ENCODE measurements around the gene THPO. TPM values are rescaled to one million over a fixed set of nuclear protein-coding genes. Genes with fewer than 3 reads are reported as not detected.

THPO gene
- total and polyA plus RNA-seq, 2 donors (not counting 3 experiments of a cell fraction or from before 2014, with no cell fraction given): 0.08 TPM; not detected in 1

GRCh38 chr3:184361532-184361931 lies 16.5 kb downstream of the THPO start, which contains the start of the genes CLCN2 and POLR2H:
CLCN2 (minus strand) TSS chr3:184361605; CDS start chr3:184361479, 126 bp downstream.
POLR2H (plus strand) TSS chr3:184361710; CDS start chr3:184363493, 1,783 bp downstream.
- intact Hi-C loops (cut with micrococcal nuclease) (no loop called here), dilution Hi-C loops (cut with MboI; ENCODE audit: extremely low pct_ligation_motif_present, low sequenced_read_pairs) (no loop called here)
- peak within 1 kb of the TSS; percentile 32 for H2AFZ ChIP-seq (ENCODE audit: low read depth, low read length)
- peak within 1 kb of the TSS; percentile 90 for H3K9ac ChIP-seq (replicated peaks; ENCODE audit: extremely low read depth, insufficient read depth, low read length)
- POLR2A ChIA-PET: interaction anchor here (0.8 kb wide), 1 partner anchor 46 kb away, joined by 3 read pairs; no protein-coding TSS in a partner anchor
- H3K9me1 ChIP-seq (replicated peaks; ENCODE audit: control insufficient read depth, extremely low read depth, insufficient read depth, low read length): no peaks in the 10 kb centered on the region
- H3K27me3 ChIP-seq (ENCODE audit: control insufficient read depth in 2 of 2, insufficient read depth in 2 of 2, low read length in 2 of 2): no peaks in the 10 kb centered on the region
- peak; percentile 55 for DNase-seq (ENCODE audit: low read depth, low spot score)
- H3K4me1 ChIP-seq (ENCODE audit: control insufficient read depth, extremely low read depth, insufficient read depth, low read length): peaks cover 14% of the 10 kb centered on the region
- H3K36me3 ChIP-seq (ENCODE audit: control insufficient read depth in 2 of 2, extremely low read depth in 1 of 2, insufficient read depth in 2 of 2, low read length in 2 of 2): peaks cover under 1 to 6% of the 10 kb centered on the region in 2 experiments
- peak within 1 kb of the TSS; percentile 86 for H3K27ac ChIP-seq (ENCODE audit: insufficient read depth, low read depth, low read length)
- peak within 1 kb of the TSS; percentile 40 for H3K4me2 ChIP-seq (ENCODE audit: insufficient read depth, low read length)
- FAIRE-seq: peak; percentile 44
- BruUV-seq (replicated peaks): no TSS peak
- H3K4me3 ChIP-seq (replicated peaks in 1 of 3; ENCODE audit: insufficient read depth in 1 of 3, low read depth in 1 of 3, low read length in 3 of 3): peak within 1 kb of the TSS; percentile 38 to 87 (median 59)
- no peaks in the 10 kb centered on the region for H3K9me3 ChIP-seq (replicated peaks; ENCODE audit: control insufficient read depth, insufficient read depth, low read length)
- no peak for TF ChIP-seq JUN (IDR thresholded peaks at IDR 0.05; ENCODE audit: borderline replicate concordance, insufficient read depth, insufficient read length, low read depth)
- peak; percentile 60 for TF ChIP-seq POLR2AphosphoS5 (IDR thresholded peaks at IDR 0.05; ENCODE audit: insufficient read depth, low read depth, low read length)
- peaks cover 21% of the 10 kb centered on the region for H3K79me2 ChIP-seq (ENCODE audit: control insufficient read depth, insufficient read depth, low read length)
- CTCF ChIA-PET: interaction anchor here (0.8 to 2.9 kb wide), 12 partner anchors 8 to 179 kb away, joined by 3 to 17 read pairs (median 4); no protein-coding TSS in a partner anchor
- no peaks in the 10 kb centered on the region for H4K20me1 ChIP-seq (replicated peaks; ENCODE audit: control insufficient read depth, extremely low read depth, insufficient read depth, low read length)

DNA sequence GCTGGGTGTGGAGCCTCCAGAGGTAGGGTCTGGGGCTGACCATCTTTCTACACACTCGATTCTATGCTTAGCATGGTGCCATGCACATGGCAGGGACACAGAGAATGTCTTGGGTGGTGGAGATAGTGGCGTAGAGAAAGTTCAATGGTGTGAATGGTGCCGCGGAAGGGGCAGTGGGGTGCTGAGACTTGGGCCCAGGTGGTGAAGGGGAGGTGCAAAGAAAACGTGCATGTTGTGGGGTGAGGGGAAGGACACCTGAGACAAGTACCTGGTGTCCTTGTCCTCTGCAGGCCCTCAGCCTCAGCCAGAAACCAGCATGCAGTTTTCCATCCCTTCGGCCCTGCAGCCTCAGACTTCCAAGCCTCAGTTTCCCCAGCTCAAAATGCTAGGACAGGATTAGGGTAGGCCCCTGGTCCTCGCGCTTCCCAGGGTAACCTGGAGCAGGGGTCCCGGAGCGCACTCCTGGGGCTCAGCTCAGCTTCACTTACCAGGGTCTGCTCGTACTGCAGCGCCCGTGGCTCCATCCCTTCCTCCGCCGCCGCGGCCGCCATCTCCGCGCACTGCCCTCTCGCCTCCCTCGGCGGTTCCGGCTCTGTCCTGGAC lies 17.0 kb downstream of the THPO start:
- dilution Hi-C loops (cut with MboI; ENCODE audit: extremely low pct_ligation_motif_present, low sequenced_read_pairs) (no loop called here), intact Hi-C loops (cut with micrococcal nuclease) (no loop called here)
- no peaks in the 10 kb centered on the region for H4K20me1 ChIP-seq (replicated peaks; ENCODE audit: control insufficient read depth, extremely low read depth, insufficient read depth, low read length)
- FAIRE-seq (peak; percentile 37), DNase-seq (ENCODE audit: low read depth, low spot score) (peak; percentile 18)
- H3K36me3 ChIP-seq (ENCODE audit: control insufficient read depth in 2 of 2, extremely low read depth in 1 of 2, insufficient read depth in 2 of 2, low read length in 2 of 2): peaks cover 0 to 6% of the 10 kb centered on the region in 2 experiments
- H2AFZ ChIP-seq (ENCODE audit: low read depth, low read length): peak overlapping the region; percentile 32
- H3K27ac ChIP-seq (ENCODE audit: insufficient read depth, low read depth, low read length): no peak overlapping the region
- H3K9me1 ChIP-seq (replicated peaks; ENCODE audit: control insufficient read depth, extremely low read depth, insufficient read depth, low read length): no peaks in the 10 kb centered on the region
- peak overlapping the region; percentile 18 for H3K9ac ChIP-seq (replicated peaks; ENCODE audit: extremely low read depth, insufficient read depth, low read length)
- ChIA-PET POLR2A (no interaction called here), CTCF (interaction anchor here (1.2 to 2.9 kb wide), 7 partner anchors 11 to 180 kb away, joined by 3 to 17 read pairs (median 4); no protein-coding TSS in a partner anchor)
- peaks cover 14% of the 10 kb centered on the region for H3K4me1 ChIP-seq (ENCODE audit: control insufficient read depth, extremely low read depth, insufficient read depth, low read length)
- BruUV-seq (replicated peaks): no TSS peak
- no peaks in the 10 kb centered on the region for H3K27me3 ChIP-seq (ENCODE audit: control insufficient read depth in 2 of 2, insufficient read depth in 2 of 2, low read length in 2 of 2)
- TF ChIP-seq POLR2AphosphoS5 (IDR thresholded peaks at IDR 0.05; ENCODE audit: insufficient read depth, low read depth, low read length): no peak
- TF ChIP-seq CTCF (IDR thresholded peaks at IDR 0.05; ENCODE audit: extremely low read depth in 1 of 2, insufficient read depth in 1 of 2, low read depth in 1 of 2, low read length in 2 of 2): no peak
- TF ChIP-seq JUN (IDR thresholded peaks at IDR 0.05; ENCODE audit: borderline replicate concordance, insufficient read depth, insufficient read length, low read depth): no peak
- TF ChIP-seq POLR2A (IDR thresholded peaks at IDR 0.05; ENCODE audit: low read depth, low read length): no peak
- TF ChIP-seq EZH2 (IDR thresholded peaks at IDR 0.05; ENCODE audit: borderline replicate concordance, low read depth, low read length, severe bottlenecking): no peak
- no peak for TF ChIP-seq FOS (IDR thresholded peaks at IDR 0.05; ENCODE audit: borderline replicate concordance, insufficient read depth, low read length)
- TF ChIP-seq GATA2 (IDR thresholded peaks at IDR 0.05; ENCODE audit: insufficient read depth, insufficient read length, low read depth, low read length): no peak
- TF ChIP-seq MAX (IDR thresholded peaks at IDR 0.05; ENCODE audit: insufficient read depth, insufficient read length): no peak
- TF ChIP-seq MYC (IDR thresholded peaks at IDR 0.05; ENCODE audit: low read depth, low read length): no peak
- H3K79me2 ChIP-seq (ENCODE audit: control insufficient read depth, insufficient read depth, low read length): peaks cover 21% of the 10 kb centered on the region
- peak overlapping the region; percentile 3 to 87 (median 59) for H3K4me3 ChIP-seq (replicated peaks in 1 of 3; ENCODE audit: insufficient read depth in 1 of 3, low read depth in 1 of 3, low read length in 3 of 3)
- H3K9me3 ChIP-seq (replicated peaks; ENCODE audit: control insufficient read depth, insufficient read depth, low read length): no peaks in the 10 kb centered on the region
- peak overlapping the region; percentile 36 for H3K4me2 ChIP-seq (ENCODE audit: insufficient read depth, low read length)

Data from endothelial cell of umbilical vein (primary cell).